ENCODE results near the gene PIGN. TPM values are rescaled to one million over a fixed set of nuclear protein-coding genes. Genes with fewer than 3 reads are reported as not detected.
"Not testable (repeated sequence)": the region's sequence is repeated elsewhere in the genome, so short reads cannot be mapped to it uniquely, and the experiment has no call there.

Gene PIGN
- total RNA-seq, 1 donor from 2014 or later = 37.8 TPM

- DNase-seq (ENCODE audit: low read depth, low spot score) = no peak
These were observed 120.6 kb downstream of the PIGN start for GRCh38 chr18:62066102-62066818.

- DNase-seq (ENCODE audit: low read depth, low spot score) = no peak
These were observed 122.5 kb downstream of the PIGN start for GRCh38 chr18:62064361-62064760.

GRCh38 chr18:62061821-62062478 is 124.9 kb downstream of the PIGN start:
- no peak for DNase-seq (ENCODE audit: low read depth, low spot score)

GRCh38 chr18:62060820-62061219 is 126.0 kb downstream of the PIGN start:
- no peak for DNase-seq (ENCODE audit: low read depth, low spot score)

- DNase-seq (ENCODE audit: low read depth, low spot score) = no peak
These were observed 131.8 kb downstream of the PIGN start for GRCh38 chr18:62054929-62055498.

- no peak for DNase-seq (ENCODE audit: low read depth, low spot score)
These were observed 138.6 kb downstream of the PIGN start for GRCh38 chr18:62048279-62048678.

GRCh38 chr18:62045316-62045715 is 141.5 kb downstream of the PIGN start:
- DNase-seq (ENCODE audit: low read depth, low spot score) = no peak

- no peak for DNase-seq (ENCODE audit: low read depth, low spot score)
These were observed 142.3 kb downstream of the PIGN start for GRCh38 chr18:62044490-62045000.

GRCh38 chr18:62037989-62038778 is 148.7 kb downstream of the PIGN start:
- DNase-seq (ENCODE audit: low read depth, low spot score) = peak; percentile 2

GRCh38 chr18:62037012-62037742 is 149.7 kb downstream of the PIGN start:
- DNase-seq (ENCODE audit: low read depth, low spot score) = no peak

- DNase-seq (ENCODE audit: low read depth, low spot score) = not testable (repeated sequence)
These were observed 152.6 kb downstream of the PIGN start for GRCh38 chr18:62034286-62034685.

- no peak for DNase-seq (ENCODE audit: low read depth, low spot score)
These were observed 153.1 kb downstream of the PIGN start for GRCh38 chr18:62033756-62034155.

GRCh38 chr18:62033207-62033606 is 153.6 kb downstream of the PIGN start:
- no peak for DNase-seq (ENCODE audit: low read depth, low spot score)

- DNase-seq (ENCODE audit: low read depth, low spot score) = no peak
These were observed 156.5 kb downstream of the PIGN start for GRCh38 chr18:62030091-62030985.

GRCh38 chr18:62028715-62029114 is 158.1 kb downstream of the PIGN start:
- no peak for DNase-seq (ENCODE audit: low read depth, low spot score)

- DNase-seq (ENCODE audit: low read depth, low spot score) = no peak
These were observed 158.8 kb downstream of the PIGN start for GRCh38 chr18:62027914-62028520.

GRCh38 chr18:62026586-62026985 is 160.3 kb downstream of the PIGN start:
- DNase-seq (ENCODE audit: low read depth, low spot score) = peak; percentile 87

- no peak for DNase-seq (ENCODE audit: low read depth, low spot score)
These were observed 161.9 kb downstream of the PIGN start for GRCh38 chr18:62024983-62025382.

GRCh38 chr18:62023536-62023935 is 163.3 kb downstream of the PIGN start:
- DNase-seq (ENCODE audit: low read depth, low spot score) = no peak

GRCh38 chr18:62018759-62019041 is 168.2 kb downstream of the PIGN start:
- DNase-seq (ENCODE audit: low read depth, low spot score) = no peak
